Transverse colon (tissue), 4 donors: ENCODE data around the gene SV2A.
"Not testable (repeated sequence)": the region's sequence is repeated elsewhere in the genome, so short reads cannot be mapped to it uniquely, and the experiment has no call there.

ENCODE experiments used
- POLR2A ChIP-seq: fragments of 450-650 bp; IDR thresholded peaks from one replicate; pipeline ENCODE4 v1.6.1; 2016; ENCODE audit warnings: antibody characterized with exemption, mild to moderate bottlenecking, moderate library complexity
- POLR2AphosphoS5 ChIP-seq, 3 donors: sonication (generic); formaldehyde crosslinking; IDR thresholded peaks; one replicate each; pipeline ENCODE4 v1.6.1; 2016; ENCODE audit warnings: antibody characterized with exemption in 3 of 3
- TF ChIP-seq, protein P1 (sequence below), 5 experiments: fragments of 200-600 bp in 3 of 5; fragments of 450-650 bp in 2 of 5; sonication (generic) in 3 of 5; IDR thresholded peaks; 1 replicate in 2 of 5; 2 replicates in 3 of 5; pipeline ENCODE4 v1.5.1; 2016 to 2017; ENCODE audit warnings: antibody characterized with exemption in 5 of 5, inconsistent platforms in 3 of 5, mild to moderate bottlenecking in 2 of 5, moderate library complexity in 1 of 5

DNA sequence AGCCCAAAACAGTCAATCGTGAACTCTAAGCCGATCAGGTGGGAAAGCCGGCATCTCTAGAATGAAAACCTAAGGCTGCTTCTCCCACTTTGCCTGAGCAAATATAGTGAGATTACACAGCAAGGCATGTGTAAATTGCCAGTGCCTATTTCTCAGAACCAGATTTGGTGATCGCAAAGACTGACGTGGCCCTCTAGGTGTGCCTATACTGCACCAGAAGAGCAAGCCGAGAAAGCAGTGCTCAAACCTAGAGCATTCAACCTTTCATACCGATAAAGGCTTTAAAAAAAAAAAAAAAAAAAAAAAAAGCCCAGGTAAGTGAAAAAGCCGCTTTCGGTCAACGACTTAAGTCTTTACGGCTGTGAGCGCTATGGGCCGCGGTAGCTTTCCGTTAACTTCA lies 57.4 kb downstream of the SV2A start:
- not testable (repeated sequence) for TF ChIP-seq POLR2AphosphoS5 (IDR thresholded peaks at IDR 0.05); POLR2A
- TF ChIP-seq, protein P1, sequence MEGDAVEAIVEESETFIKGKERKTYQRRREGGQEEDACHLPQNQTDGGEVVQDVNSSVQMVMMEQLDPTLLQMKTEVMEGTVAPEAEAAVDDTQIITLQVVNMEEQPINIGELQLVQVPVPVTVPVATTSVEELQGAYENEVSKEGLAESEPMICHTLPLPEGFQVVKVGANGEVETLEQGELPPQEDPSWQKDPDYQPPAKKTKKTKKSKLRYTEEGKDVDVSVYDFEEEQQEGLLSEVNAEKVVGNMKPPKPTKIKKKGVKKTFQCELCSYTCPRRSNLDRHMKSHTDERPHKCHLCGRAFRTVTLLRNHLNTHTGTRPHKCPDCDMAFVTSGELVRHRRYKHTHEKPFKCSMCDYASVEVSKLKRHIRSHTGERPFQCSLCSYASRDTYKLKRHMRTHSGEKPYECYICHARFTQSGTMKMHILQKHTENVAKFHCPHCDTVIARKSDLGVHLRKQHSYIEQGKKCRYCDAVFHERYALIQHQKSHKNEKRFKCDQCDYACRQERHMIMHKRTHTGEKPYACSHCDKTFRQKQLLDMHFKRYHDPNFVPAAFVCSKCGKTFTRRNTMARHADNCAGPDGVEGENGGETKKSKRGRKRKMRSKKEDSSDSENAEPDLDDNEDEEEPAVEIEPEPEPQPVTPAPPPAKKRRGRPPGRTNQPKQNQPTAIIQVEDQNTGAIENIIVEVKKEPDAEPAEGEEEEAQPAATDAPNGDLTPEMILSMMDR (IDR thresholded peaks at IDR 0.05) = not testable (repeated sequence)
